ENCODE results near the gene RALGPS1.

The RALGPS1 gene

DNA sequence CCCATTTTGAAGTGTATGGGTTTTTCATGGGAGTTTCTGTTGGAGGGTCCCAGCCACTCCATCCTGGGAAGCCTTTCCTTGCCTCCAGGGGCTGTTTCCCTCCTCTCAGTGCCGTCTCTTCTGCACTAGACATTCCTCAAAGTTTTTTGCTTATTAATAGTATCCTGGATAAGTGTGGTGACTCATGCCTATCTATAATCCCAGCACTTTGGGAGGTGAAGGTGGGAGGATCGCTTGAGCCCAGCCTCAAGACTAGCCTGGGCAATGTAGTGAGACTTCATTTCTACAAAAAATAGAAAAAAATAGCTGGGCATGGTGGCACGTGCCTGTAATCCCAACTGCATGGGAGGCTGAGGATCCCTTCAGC is 43.1 kb downstream of the RALGPS1 start:
- DNase-seq: no peak

GRCh38 chr9:126959336-126959735 is 44.8 kb downstream of the RALGPS1 start:
- DNase-seq: no peak

- no peak for DNase-seq
Observed at GRCh38 chr9:126959917-126960316, 45.3 kb downstream of the RALGPS1 start.

GRCh38 chr9:126962336-126962735 is 47.8 kb downstream of the RALGPS1 start:
- DNase-seq: no peak

- DNase-seq: no peak
Observed at GRCh38 chr9:126965077-126965476, 50.5 kb downstream of the RALGPS1 start.

DNA sequence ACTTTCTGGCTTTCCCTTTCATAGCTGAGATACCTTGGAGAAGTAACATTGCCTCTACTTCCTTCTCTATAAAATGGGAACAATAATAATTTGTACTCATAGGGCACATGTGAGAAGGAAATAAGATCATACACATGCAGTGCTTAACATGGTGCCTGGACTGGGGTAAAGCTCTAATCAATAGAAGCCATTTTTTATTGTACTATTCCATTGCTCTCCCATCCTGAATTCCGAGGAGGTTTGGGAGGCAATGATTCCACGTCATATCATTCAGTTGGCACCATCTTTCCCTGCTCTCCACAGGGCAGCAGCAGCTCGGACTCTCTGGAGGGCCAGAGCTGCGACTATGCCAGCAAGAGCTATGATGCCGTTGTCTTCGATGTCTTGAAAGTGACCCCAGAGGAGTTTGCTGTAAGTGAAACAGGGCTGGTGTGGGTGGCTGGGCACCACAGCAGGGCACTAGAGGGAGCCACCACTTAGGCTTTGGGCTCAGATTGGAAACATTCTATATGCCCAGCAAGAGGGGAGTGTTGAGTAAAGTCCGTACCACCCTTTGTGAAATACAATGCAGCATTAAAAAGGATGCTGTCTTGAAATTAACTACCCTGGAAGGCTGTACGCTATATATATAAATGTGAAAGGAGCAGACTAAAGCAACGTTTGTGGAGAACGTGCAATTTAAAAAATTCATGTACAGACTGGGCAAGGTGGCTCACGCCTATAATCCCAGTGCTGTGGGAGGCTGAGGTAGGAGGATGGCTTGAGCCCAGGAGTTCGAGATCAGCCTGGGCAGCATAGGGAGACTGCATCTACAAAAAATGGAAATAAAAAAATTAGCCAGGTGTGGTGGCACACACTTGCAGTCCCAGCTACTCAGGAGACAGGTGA is 51.2 kb downstream of the RALGPS1 start:
- DNase-seq: no peak

DNA sequence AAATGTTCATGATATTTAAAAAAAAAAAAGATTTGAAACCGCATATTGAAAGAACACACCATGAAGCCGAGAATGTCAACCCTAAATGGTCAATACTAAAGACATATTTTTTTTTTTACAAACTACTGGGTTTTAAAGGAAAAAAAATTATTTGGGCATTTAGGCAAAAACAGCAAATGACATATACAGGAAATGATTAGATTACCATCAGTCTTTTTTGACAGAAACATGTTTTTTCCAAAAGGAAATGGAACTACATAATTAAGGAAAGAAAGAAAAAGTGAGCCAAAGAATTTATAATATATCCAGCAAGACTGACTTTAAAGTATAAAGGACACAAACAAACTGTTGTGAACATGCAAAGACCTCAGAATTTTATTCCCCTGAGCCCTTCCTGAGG is 56.7 kb downstream of the RALGPS1 start:
- DNase-seq: no peak

DNA sequence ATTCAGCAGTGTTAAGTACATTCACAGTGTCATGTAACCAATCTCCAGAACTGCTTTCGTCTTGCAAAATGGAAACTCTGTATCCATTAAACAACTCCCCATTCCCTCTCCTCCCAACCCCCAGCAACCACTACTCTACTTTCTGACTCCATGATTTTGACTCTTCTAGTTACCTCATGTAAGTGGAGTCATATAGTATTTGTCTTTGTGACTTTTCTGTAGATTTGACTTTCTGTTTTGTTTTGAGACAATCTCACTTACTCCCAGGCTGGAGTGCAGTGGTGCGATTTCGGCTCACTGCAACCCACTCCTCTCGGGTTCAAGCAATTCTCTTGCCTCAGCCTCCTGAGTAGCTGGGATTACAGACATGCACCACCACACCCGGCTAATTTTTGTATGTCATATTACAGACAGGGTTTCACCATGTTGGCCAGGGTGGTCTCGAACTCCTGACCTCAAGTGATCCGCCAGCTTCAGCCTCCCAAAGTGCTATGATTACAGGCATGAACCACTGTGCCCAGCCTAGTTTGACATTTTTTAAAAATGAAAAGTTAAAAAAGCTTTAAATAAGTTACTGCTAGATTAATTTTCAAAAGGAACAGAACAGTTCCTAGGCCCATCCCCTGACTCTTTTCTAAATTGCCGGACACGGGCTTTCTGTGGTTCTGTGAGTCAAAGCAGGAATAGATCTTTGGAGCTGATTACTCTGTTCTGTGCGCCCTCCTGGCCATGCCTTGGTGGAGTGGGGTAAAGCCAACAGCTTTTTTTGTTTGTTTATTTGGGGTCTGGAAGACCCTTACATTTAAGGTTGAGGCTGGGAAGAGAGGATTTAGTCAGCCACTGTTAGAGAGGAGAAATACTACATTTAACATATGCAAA is 59.3 kb downstream of the RALGPS1 start:
- no peak for DNase-seq

- no peak for DNase-seq
Observed at GRCh38 chr9:126974594-126974993, 60.0 kb downstream of the RALGPS1 start.

DNA sequence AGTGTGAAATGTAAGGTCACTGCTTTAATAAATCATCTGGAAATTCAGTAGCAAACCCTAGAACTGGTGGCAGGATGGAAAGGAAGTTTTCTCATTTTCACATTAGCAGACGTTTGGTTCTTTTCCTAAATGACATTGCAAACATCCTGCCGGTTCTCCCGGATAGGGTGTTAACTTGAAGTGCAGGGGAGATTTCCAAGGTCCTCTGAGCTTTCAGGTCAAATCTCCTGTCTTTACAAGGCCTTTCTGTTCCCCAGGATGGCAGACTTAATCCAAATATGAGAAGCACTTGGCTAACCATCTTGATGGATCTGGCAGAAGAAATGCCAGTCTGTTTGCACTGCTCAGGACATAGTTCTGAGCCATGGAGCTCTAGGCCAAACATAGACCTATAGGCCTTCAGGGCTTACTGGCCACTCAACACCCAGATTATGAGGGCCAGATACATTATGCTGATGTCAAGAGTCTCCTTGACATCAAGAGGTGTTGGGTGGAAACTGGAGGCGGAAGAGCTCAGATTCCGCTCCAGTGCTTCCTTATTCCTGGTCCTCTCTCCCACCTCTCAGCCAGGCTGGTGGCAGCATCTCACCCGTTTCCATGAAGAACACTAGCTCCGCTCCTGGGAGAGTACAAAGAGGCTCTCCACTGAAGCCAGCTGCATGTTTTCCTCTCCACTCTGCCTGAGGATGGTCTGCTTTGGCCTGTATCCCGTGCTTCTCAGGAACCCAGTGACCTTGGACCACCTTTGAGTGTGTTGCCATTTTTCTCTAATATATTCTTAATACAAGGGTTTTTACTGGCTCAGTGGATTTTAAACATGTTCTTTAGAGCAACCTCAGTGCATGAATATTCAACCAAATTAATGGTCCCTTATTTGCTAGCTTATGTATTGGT is 61.0 kb downstream of the RALGPS1 start:
- no peak for DNase-seq

DNA sequence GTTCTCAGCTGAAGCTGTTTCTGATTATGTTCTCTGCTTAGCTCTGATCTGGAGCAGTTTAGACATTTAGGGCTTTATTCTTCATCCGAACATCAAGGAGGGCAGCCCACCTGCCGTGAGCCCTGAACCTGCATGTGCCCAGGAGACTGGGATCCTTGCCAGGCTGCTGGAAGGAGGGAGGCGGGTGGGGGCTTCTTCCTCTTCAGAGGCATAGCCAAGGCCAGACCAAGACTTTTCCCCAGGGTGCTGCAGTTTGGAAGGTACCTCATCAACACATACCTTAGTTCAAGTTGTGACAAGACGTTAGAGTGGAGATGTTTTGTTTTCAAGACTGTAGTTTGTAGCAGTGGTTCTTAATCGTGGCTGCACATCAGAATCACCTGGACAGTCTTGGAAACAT is 64.9 kb downstream of the RALGPS1 start:
- DNase-seq: no peak

- no peak for DNase-seq
Observed at GRCh38 chr9:126980231-126980630, 65.6 kb downstream of the RALGPS1 start.

DNA sequence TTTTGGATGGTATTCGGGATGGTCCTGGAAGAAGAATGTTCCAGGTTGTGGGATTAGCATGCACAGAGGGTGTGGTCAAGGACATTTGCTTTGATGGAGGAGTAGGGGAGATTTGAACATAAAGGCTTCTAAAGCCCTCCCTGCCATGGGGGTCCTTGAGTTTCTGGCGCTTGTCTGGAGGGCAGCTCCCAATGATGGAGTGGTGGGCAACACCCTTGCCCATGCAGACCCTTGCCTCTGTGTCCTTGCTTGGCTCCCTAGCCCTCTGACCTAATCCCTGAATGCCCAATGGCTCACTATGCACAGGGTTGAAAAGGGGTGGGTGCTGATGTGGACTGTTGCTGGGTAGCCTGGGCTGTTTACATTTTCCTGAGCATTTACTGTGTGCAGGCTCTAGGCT is 66.6 kb downstream of the RALGPS1 start:
- DNase-seq: no peak

- no peak for DNase-seq
Observed at GRCh38 chr9:126982215-126983002, 67.8 kb downstream of the RALGPS1 start.

DNA sequence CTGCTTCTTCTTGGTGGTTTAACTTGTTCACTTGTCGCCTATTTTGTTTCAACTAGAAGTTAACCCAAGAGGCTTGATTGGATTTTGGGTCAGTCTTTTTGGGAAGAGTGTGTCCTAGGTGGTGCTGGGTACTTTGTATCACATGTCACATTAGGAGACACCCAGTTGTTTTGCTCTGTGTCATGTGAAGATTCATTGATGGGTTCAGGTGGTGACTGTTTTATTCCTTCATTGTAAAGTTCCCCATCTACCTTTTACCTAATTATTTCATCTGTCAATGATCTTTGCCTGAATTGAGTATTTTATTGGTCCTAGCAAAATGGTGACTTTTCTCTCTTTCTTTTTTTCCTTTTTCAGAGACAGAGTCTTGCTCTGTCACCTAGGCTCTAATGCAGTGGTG is 69.2 kb downstream of the RALGPS1 start:
- no peak for DNase-seq

- DNase-seq: no peak
Observed at GRCh38 chr9:126984969-126985368, 70.4 kb downstream of the RALGPS1 start.

GRCh38 chr9:126985870-126986498 is 71.4 kb downstream of the RALGPS1 start:
- peak; percentile 24 for DNase-seq

- no peak for DNase-seq
Observed at GRCh38 chr9:126986506-126986951, 71.9 kb downstream of the RALGPS1 start.

- no peak for DNase-seq
Observed at GRCh38 chr9:126988857-126989256, 74.3 kb downstream of the RALGPS1 start.

DNA sequence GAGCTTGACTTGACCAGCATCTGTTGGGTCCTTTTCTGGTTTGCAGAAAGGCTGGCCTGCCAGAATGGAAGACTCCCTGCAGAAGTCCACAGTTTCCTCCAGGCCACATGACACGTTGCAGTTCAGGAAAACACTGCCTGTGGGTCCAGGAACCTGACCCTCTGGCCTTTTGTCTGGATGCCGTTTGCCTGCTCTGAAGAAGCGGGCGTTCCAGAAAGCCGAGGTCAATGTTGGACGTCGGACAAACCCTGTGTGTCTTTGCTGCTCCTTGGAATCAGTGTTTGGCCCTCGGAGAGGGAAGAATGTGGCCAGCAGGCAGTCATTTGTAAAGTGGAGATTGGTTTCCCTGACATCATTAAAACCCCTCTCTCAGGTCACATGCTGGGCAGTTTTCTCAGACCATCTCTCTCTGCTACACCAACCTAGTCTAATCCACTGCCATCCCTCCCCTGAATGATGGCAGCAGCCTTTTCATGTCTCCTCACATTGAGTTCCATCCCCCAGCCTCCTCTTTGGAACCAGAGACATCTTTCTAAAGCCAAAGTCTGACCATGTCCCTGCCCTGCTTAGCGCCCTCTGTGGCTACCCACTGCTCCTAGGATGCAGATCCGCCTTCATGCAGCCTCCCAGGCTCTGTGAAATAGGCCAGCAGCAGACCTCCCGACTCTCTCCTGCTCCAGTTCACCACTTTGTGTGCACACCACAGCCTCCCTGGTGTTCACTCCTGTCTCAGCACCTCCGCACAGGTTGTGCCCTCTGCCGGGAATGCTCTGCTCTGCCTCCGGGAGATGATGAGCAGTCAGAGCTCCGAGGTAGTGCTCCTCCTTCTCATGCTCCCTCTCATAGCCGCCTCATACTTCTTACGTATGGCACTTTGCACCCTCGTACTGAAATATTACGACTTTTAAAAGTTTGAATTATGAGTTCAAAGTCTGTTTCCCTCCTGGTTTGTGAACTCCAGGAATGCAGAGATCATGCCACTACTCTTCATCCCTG is 75.6 kb downstream of the RALGPS1 start:
- no peak for DNase-seq

All from NCI-H2081 treated with DMSO at 0.1 percent for 48 hours (cell line).